Measurements from ENCODE around the gene EMID1.

Gene EMID1

GRCh38 chr22:29308791-29309262 is 103.1 kb downstream of the EMID1 start:
- in situ Hi-C loops (cut with MboI; ENCODE audit: low sequenced_read_pairs), result no loop called here

Data from HL-60/S4 (cell line).